ENCODE results near the gene CCDC187. TPM values are rescaled to one million over a fixed set of nuclear protein-coding genes. Genes with fewer than 3 reads are reported as not detected.

Gene CCDC187
- total and polyA plus RNA-seq, 2 experiments from 2014 or later = 0.13 to 1.3 TPM

DNA sequence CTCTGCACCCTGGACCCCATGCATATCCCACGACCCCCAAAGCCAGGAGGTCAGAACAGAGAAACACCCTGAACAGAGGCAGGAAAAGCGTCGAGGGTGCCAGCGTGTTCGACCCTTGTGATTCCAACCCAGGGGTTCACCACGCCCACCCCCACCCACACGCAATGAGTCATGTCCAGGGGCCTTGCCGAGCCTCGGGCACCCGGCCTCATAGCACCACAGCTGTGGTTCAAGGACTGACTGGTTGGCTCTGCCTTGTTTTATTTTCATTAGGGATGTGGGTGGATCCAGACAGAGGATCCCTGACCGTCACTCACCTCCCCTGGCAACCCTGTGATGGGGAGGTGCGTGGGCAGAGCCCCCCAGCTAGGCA, 48.7 kb downstream of the CCDC187 start:
- Histone ChIP-seq H3K27ac (no peak overlapping the region), H3K36me3 (no peaks in the 10 kb centered on the region), H3K9me3 (ENCODE audit: low read depth) (no peaks in the 10 kb centered on the region), H3K4me3 (no peak overlapping the region), H3K27me3 (no peaks in the 10 kb centered on the region), H3K4me1 (ENCODE audit: low read depth) (peaks cover 2% of the 10 kb centered on the region)
- DNase-seq (ENCODE audit: low read depth in 1 of 2, low spot score in 1 of 2) = peak in 1 of 2 donors; percentile 64
- TF ChIP-seq, protein P1, sequence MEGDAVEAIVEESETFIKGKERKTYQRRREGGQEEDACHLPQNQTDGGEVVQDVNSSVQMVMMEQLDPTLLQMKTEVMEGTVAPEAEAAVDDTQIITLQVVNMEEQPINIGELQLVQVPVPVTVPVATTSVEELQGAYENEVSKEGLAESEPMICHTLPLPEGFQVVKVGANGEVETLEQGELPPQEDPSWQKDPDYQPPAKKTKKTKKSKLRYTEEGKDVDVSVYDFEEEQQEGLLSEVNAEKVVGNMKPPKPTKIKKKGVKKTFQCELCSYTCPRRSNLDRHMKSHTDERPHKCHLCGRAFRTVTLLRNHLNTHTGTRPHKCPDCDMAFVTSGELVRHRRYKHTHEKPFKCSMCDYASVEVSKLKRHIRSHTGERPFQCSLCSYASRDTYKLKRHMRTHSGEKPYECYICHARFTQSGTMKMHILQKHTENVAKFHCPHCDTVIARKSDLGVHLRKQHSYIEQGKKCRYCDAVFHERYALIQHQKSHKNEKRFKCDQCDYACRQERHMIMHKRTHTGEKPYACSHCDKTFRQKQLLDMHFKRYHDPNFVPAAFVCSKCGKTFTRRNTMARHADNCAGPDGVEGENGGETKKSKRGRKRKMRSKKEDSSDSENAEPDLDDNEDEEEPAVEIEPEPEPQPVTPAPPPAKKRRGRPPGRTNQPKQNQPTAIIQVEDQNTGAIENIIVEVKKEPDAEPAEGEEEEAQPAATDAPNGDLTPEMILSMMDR (IDR thresholded peaks at IDR 0.05; ENCODE audit: low read depth, low read length) = no peak

DNA sequence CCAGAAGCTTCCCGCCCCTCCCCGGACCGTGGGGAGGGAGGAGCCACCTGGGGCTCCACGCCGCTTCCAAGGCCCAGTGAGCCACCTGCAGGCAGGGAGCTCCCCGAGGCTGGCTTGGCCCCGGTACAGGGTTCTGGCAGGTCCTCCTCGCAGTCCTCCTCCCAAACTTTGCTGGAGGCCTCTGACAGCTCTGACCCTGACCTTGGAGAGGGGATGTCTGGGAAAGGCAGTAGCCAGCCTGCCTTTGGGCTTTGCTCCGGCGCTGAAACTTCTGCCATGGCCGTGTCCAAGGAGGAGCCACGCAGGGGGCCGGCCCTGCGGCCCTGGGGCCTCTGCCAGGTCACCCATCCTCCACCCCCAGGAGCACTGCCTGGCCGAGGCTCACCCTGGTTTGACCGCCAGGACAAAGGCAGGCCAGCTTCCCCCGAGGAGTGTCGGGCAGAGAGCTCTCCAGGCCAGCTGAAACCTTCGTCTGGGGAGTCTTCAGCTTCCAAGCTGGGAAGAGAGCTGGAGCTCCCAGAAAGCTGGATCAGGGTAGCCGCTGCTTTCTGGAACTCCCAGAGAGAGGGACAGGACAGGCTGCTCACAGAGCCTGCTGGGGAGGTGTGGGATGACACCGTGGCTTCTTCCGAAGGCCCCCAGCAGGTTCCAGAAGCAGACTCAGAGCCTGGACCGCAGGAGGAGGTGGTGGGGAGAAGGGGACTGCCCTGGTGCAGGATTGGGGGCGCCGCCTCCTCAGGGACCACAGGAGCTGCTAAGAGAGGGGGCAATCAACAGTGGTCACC, 49.3 kb downstream of the CCDC187 start:
- no peaks in the 10 kb centered on the region for H3K36me3 ChIP-seq
- no peak overlapping the region for H3K27ac ChIP-seq
- DNase-seq (ENCODE audit: low read depth in 1 of 2, low spot score in 1 of 2) = peak in 1 of 2 donors; percentile 21
- peaks cover 2% of the 10 kb centered on the region for H3K4me1 ChIP-seq (ENCODE audit: low read depth)
- TF ChIP-seq, protein P1 (IDR thresholded peaks at IDR 0.05; ENCODE audit: low read depth, low read length) = no peak
- H3K9me3 ChIP-seq (ENCODE audit: low read depth) = no peaks in the 10 kb centered on the region
- no peak overlapping the region for H3K4me3 ChIP-seq
- no peaks in the 10 kb centered on the region for H3K27me3 ChIP-seq

DNA sequence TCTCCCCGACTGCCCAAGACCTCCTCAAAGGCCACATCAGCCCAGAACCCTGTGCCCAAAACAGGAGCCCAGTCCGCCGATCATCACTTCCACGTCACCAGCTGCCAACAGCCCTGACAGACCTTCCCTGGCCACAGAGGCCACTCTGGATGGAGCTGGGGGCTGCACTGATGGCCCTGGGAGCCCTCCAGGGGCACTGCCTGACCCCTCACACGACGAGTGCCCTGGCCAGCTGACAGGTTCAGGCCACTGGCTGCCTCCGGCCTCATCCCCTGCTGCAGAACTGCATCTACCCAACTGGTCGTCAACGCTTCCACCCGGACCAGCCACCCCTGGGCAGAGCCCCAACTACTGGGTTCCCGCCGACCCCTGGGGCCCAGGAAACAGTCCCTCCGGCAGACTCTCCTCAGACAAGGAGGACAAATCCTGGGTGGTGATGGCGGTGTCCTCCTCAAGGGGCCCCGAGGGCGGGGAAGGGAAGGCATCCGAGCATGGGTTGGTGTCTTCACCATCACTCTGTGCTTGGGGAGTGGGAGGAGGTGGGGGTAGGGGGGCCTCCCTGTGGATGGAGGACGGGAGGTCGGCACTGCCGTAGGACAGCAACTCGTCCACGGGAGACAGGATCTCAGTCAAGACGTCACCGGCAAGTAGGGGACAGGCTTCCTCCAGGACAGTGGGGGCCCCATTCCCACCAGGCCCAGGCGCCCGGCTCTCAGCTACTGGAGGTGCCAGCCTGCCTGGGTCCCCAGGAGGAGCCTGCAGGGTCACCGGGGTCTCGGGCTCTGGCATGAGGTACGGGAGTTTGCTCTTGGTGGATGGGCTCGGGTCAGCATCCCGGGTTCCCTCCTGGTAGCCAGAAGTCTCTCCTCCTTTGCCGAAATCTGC, 50.4 kb downstream of the CCDC187 start:
- no peak for DNase-seq (ENCODE audit: low read depth in 1 of 2, low spot score in 1 of 2)
- no peaks in the 10 kb centered on the region for H3K27me3 ChIP-seq
- no peak overlapping the region for H3K27ac ChIP-seq
- TF ChIP-seq, protein P1 (IDR thresholded peaks at IDR 0.05; ENCODE audit: low read depth, low read length) = no peak
- peaks cover 2% of the 10 kb centered on the region for H3K4me1 ChIP-seq (ENCODE audit: low read depth)
- H3K9me3 ChIP-seq (ENCODE audit: low read depth) = no peaks in the 10 kb centered on the region
- H3K36me3 ChIP-seq = no peaks in the 10 kb centered on the region
- H3K4me3 ChIP-seq = no peak overlapping the region

- TF ChIP-seq, protein P1 (IDR thresholded peaks at IDR 0.05; ENCODE audit: low read depth, low read length) = no peak
- no peak overlapping the region for H3K4me3 ChIP-seq
- no peaks in the 10 kb centered on the region for H3K9me3 ChIP-seq (ENCODE audit: low read depth)
- no peaks in the 10 kb centered on the region for H3K36me3 ChIP-seq
- DNase-seq (ENCODE audit: low read depth in 1 of 2, low spot score in 1 of 2) = no peak
- no peaks in the 10 kb centered on the region for H3K27me3 ChIP-seq
- H3K27ac ChIP-seq = no peak overlapping the region
- peaks cover 2% of the 10 kb centered on the region for H3K4me1 ChIP-seq (ENCODE audit: low read depth)
Measured at GRCh38 chr9:136252846-136253245, 51.0 kb downstream of the CCDC187 start.

- no peak overlapping the region for H3K4me3 ChIP-seq
- H3K9me3 ChIP-seq (ENCODE audit: low read depth) = no peaks in the 10 kb centered on the region
- no peak for DNase-seq (ENCODE audit: low read depth in 1 of 2, low spot score in 1 of 2)
- H3K27ac ChIP-seq = no peak overlapping the region
- TF ChIP-seq, protein P1 (IDR thresholded peaks at IDR 0.05; ENCODE audit: low read depth, low read length) = no peak
- no peaks in the 10 kb centered on the region for H3K36me3 ChIP-seq
- H3K4me1 ChIP-seq (ENCODE audit: low read depth) = peaks cover 2% of the 10 kb centered on the region
- no peaks in the 10 kb centered on the region for H3K27me3 ChIP-seq
Measured at GRCh38 chr9:136252281-136252680, 51.6 kb downstream of the CCDC187 start.

Data from cardiac muscle cell (in vitro differentiated cells and primary cell).